Measurements from ENCODE around the gene NRK. TPM values are rescaled to one million over a fixed set of nuclear protein-coding genes. Genes with fewer than 3 reads are reported as not detected.
"Not testable (repeated sequence)": the region's sequence is repeated elsewhere in the genome, so short reads cannot be mapped to it uniquely, and the experiment has no call there.

NRK gene, protein sequence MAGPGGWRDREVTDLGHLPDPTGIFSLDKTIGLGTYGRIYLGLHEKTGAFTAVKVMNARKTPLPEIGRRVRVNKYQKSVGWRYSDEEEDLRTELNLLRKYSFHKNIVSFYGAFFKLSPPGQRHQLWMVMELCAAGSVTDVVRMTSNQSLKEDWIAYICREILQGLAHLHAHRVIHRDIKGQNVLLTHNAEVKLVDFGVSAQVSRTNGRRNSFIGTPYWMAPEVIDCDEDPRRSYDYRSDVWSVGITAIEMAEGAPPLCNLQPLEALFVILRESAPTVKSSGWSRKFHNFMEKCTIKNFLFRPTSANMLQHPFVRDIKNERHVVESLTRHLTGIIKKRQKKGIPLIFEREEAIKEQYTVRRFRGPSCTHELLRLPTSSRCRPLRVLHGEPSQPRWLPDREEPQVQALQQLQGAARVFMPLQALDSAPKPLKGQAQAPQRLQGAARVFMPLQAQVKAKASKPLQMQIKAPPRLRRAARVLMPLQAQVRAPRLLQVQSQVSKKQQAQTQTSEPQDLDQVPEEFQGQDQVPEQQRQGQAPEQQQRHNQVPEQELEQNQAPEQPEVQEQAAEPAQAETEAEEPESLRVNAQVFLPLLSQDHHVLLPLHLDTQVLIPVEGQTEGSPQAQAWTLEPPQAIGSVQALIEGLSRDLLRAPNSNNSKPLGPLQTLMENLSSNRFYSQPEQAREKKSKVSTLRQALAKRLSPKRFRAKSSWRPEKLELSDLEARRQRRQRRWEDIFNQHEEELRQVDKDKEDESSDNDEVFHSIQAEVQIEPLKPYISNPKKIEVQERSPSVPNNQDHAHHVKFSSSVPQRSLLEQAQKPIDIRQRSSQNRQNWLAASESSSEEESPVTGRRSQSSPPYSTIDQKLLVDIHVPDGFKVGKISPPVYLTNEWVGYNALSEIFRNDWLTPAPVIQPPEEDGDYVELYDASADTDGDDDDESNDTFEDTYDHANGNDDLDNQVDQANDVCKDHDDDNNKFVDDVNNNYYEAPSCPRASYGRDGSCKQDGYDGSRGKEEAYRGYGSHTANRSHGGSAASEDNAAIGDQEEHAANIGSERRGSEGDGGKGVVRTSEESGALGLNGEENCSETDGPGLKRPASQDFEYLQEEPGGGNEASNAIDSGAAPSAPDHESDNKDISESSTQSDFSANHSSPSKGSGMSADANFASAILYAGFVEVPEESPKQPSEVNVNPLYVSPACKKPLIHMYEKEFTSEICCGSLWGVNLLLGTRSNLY (N-terminal part only)
- polyA plus RNA-seq (2012; ENCODE audit: insufficient read depth, insufficient read length): not detected

- DNase-seq (ENCODE audit: low read depth, low spot score): no peak
- H3K4me3 ChIP-seq (ENCODE audit: low read length): no peak within 1 kb of the TSS
Measured at GRCh38 chrX:105822138-105823091, at the start of gene NRK. Gene NRK (plus strand): TSS chrX:105822539. CDS start chrX:105822846, 307 bp downstream.

- H3K4me3 ChIP-seq (ENCODE audit: low read length): no peak overlapping the region
- DNase-seq (ENCODE audit: low read depth, low spot score): no peak
Measured at GRCh38 chrX:105773801-105774200, 48.5 kb upstream of the NRK start.

GRCh38 chrX:105775679-105776078 lies 46.7 kb upstream of the NRK start:
- H3K4me3 ChIP-seq (ENCODE audit: low read length): no peak overlapping the region
- no peak for DNase-seq (ENCODE audit: low read depth, low spot score)

DNA sequence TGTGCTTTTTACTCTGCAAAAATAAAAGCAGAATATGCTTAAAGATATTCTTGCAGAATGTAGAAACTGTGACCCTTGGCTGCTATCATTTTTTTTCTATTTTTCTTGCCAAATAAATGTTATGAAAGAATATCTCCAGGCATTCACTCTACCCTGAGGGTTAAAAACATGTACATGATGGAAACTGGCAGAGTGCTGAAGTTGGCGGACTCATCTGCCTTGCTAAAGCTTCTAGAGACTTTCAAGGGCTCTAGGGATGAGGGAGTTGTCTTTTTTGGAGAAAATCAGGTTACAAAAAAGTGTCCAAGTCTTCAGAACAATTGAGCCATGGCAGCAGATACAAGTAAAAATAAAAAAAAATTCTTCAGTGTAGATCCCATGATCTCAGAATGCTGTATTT lies 40.5 kb upstream of the NRK start:
- DNase-seq (ENCODE audit: low read depth, low spot score): no peak
- H3K4me3 ChIP-seq (ENCODE audit: low read length): no peak overlapping the region

- DNase-seq (ENCODE audit: low read depth, low spot score); H3K4me3 ChIP-seq (ENCODE audit: low read length): not testable (repeated sequence)
Measured at GRCh38 chrX:105796877-105797276, 25.5 kb upstream of the NRK start.

DNA sequence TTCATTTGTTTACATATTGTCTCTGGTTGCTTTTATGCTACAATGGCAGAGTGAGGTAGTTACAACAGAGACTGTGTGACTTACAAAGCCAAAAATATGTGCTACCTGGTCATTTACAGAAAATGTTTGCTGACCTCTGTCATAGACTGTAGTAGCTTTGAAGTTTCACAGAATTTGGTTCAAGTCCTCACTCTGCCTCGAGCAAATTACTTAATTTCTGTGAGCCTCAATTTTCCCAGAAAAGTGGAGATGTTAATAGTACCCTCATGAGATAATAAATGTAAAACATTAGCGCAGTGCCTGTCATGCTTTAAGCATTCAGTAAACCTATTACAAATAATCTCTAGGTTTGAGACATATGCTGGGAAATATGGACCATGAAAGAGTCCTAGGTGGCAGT lies 18.4 kb upstream of the NRK start:
- H3K4me3 ChIP-seq (ENCODE audit: low read length): no peak overlapping the region
- no peak for DNase-seq (ENCODE audit: low read depth, low spot score)

DNA sequence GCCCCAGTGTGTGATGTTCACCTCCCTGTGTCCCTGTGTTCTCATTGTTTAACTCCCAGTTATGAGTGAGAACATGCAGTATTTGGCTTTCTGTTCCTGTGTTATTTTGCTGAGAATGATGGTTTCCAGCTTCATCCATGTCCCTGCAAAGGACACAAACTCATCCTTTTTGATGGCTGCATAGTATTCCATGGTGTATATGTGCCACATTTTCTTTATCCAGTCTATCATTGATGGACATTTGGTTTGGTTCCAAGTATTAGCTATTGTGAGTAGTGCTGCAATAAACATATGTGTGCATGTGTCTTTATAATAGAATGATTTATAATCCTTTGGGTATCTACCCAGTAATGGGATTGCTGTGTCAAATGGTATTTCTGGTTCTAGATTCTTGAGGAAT lies 16.7 kb upstream of the NRK start:
- DNase-seq (ENCODE audit: low read depth, low spot score); H3K4me3 ChIP-seq (ENCODE audit: low read length): not testable (repeated sequence)

DNA sequence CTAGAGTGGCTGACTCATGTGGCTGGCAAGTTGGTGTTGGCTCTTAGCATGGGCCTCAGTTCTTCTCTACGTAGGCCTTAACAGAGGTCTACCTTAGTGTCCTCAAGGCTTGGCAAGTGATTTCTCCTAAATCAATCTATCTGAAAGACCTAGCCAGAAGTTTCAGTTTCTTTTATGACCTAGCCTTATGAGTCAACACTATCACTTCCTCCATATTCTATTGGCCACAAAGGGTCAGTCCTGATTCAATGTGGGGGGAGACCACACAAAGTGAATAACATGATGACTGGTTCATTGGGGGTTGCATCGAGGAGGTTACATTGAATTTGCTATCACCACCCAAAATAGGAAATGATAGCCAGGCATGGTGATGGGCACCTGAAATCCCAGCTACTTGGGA lies 5.8 kb upstream of the NRK start:
- no peak for DNase-seq (ENCODE audit: low read depth, low spot score)
- no peak overlapping the region for H3K4me3 ChIP-seq (ENCODE audit: low read length)

GRCh38 chrX:105820247-105820646 lies 2.1 kb upstream of the NRK start:
- DNase-seq (ENCODE audit: low read depth, low spot score): no peak
- no peak overlapping the region for H3K4me3 ChIP-seq (ENCODE audit: low read length)

- no peak overlapping the region for H3K4me3 ChIP-seq (ENCODE audit: low read length)
- no peak for DNase-seq (ENCODE audit: low read depth, low spot score)
Measured at GRCh38 chrX:105821471-105822121, 743 bp upstream of the NRK start.

DNA sequence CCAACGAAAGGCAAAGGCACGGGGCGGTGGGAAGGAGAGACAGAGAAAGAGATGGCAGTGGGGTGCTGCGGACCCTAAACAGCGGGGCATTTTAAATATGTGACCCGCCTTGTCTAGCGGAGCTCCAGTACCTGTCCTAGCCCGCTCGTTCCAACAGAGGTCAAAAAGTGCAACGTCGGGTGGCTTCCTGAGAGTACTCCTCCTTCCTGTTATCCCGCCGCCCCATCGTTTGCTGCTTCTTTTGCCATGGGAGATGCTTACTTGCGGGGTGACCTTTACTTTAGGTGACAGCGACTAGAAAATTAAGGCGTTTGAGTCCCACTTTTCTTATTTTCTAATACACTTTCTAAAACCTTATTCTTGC lies 735 bp downstream of the NRK start:
- no peak for DNase-seq (ENCODE audit: low read depth, low spot score)
- no peak overlapping the region for H3K4me3 ChIP-seq (ENCODE audit: low read length)

GRCh38 chrX:105829011-105829410 lies 6.7 kb downstream of the NRK start:
- no peak for DNase-seq (ENCODE audit: low read depth, low spot score)
- no peak overlapping the region for H3K4me3 ChIP-seq (ENCODE audit: low read length)

GRCh38 chrX:105837232-105837631 lies 14.9 kb downstream of the NRK start:
- H3K4me3 ChIP-seq (ENCODE audit: low read length): no peak overlapping the region
- no peak for DNase-seq (ENCODE audit: low read depth, low spot score)

- no peak for DNase-seq (ENCODE audit: low read depth, low spot score)
- no peak overlapping the region for H3K4me3 ChIP-seq (ENCODE audit: low read length)
Measured at GRCh38 chrX:105845631-105846030, 23.3 kb downstream of the NRK start.

DNA sequence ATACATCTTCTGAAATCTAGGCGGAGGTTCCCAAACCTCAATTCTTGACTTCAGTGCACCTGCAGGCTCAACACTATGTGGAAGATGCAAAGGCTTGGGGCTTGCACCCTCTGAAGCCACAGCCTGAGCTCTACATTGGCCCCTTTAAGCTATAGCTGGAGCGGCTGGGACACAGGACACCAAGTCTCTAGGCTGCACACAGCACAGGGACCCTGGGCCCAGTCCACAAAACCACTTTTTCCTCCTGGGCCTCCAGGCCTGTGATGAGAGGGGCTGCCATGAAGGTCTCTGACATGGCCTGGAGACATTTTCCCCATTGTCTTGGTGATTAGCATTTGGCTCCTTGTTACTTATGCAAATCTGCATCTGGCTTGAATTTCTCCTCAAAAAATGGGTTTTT lies 27.8 kb downstream of the NRK start:
- not testable (repeated sequence) for H3K4me3 ChIP-seq (ENCODE audit: low read length); DNase-seq (ENCODE audit: low read depth, low spot score)

DNA sequence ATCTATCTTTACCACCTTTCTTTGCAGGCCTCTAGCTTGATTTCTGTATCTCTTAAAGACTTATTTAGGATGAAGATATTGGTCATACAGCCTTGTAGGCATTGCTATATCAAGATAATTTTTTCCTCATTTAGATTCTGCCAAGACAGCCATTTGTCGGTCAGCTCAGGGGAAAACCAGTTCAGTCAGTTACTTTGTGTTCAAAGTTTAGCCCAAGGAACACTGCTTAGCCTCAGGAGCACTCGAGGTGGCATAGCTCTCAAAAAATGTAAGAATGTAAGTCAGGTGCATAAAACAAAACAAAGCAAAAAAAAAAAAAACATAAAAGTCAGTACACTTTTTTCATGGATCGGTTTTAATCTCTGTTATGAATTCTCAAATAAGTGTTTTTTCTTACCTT lies 43.4 kb downstream of the NRK start:
- H3K4me3 ChIP-seq (ENCODE audit: low read length): no peak overlapping the region
- no peak for DNase-seq (ENCODE audit: low read depth, low spot score)

GRCh38 chrX:105869701-105870100 lies 47.4 kb downstream of the NRK start:
- no peak overlapping the region for H3K4me3 ChIP-seq (ENCODE audit: low read length)
- DNase-seq (ENCODE audit: low read depth, low spot score): no peak

DNA sequence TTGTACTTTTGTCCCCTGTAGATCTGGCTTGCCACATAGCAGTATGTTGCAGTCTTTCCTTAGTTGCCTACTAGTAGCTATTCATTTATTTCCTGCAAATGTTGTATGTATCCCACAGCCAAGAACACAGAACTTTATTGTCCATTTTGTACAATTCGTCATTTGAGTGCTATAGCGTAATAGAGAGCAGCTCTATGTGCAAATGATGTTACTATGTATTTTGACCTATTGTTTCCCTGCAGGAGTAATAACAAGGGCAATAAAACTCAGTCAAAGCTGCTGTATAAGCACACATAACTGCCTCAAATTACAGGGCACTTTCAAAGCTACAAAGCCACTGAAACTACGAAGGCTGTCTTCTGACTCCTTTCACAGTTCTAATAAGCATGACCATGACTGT lies 48.1 kb downstream of the NRK start:
- DNase-seq (ENCODE audit: low read depth, low spot score): no peak
- no peak overlapping the region for H3K4me3 ChIP-seq (ENCODE audit: low read length)

Measured in Jurkat, Clone E6-1 (cell line).